Endodermal cell (in vitro differentiated cells): ENCODE data around the gene EPB41. TPM values are rescaled to one million over a fixed set of nuclear protein-coding genes. Genes with fewer than 3 reads are reported as not detected.

Experiments
- DNase-seq: peaks from one replicate; pipeline ENCODE4 v3.0.0-alpha.2; 2017
- H3K27ac ChIP-seq: 2 replicates; pipeline ENCODE4 v1.5.1; 2013; ENCODE audit warnings: mild to moderate bottlenecking, low read depth, low read length, moderate library complexity
- H3K27me3 ChIP-seq: 2 replicates; pipeline ENCODE4 v1.6.1; 2013; ENCODE audit warnings: mild to moderate bottlenecking, low read length, moderate library complexity; ENCODE audit not compliant: insufficient read depth, control insufficient read depth, poor library complexity, severe bottlenecking
- H3K36me3 ChIP-seq: 2 replicates; pipeline ENCODE4 v1.7.0; 2013; ENCODE audit warnings: mild to moderate bottlenecking, low read length, moderate library complexity; ENCODE audit not compliant: control insufficient read depth, insufficient read depth
- H3K4me1 ChIP-seq: one replicate; pipeline ENCODE4 v1.7.0; 2013; ENCODE audit warnings: low read length; ENCODE audit not compliant: control insufficient read depth, insufficient read depth
- H3K4me3 ChIP-seq: 2 replicates; pipeline ENCODE4 v1.5.1; 2013; ENCODE audit warnings: mild to moderate bottlenecking, low read length, moderate library complexity
- H3K9ac ChIP-seq: 2 replicates; pipeline ENCODE4 v1.6.1; 2013; ENCODE audit warnings: mild to moderate bottlenecking, low read length, moderate library complexity; ENCODE audit not compliant: poor library complexity, severe bottlenecking; ENCODE audit errors: extremely low read depth
- H3K9me3 ChIP-seq: 2 replicates; pipeline ENCODE4 v1.6.1; 2013; ENCODE audit warnings: mild to moderate bottlenecking, low read length, moderate library complexity; ENCODE audit not compliant: control insufficient read depth
- H3K27ac Mint-ChIP-seq: 2 replicates; pipeline ENCODE4 v1.8.0; 2020; ENCODE audit warnings: mixed read lengths
- H3K27me3 Mint-ChIP-seq: 2 replicates; pipeline ENCODE4 v1.8.0; 2021; ENCODE audit warnings: mild to moderate bottlenecking, mixed read lengths; ENCODE audit not compliant: insufficient read depth
- H3K36me3 Mint-ChIP-seq: 2 replicates; pipeline ENCODE4 v1.8.0; 2020; ENCODE audit warnings: low read depth, mixed read lengths
- H3K4me1 Mint-ChIP-seq: 2 replicates; pipeline ENCODE4 v1.8.0; 2020; ENCODE audit warnings: mixed read lengths
- H3K4me3 Mint-ChIP-seq: 2 replicates; pipeline ENCODE4 v1.8.0; 2020; ENCODE audit warnings: mild to moderate bottlenecking, moderate library complexity, mixed read lengths
- H3K9me3 Mint-ChIP-seq: 2 replicates; pipeline ENCODE4 v1.8.0; 2020; ENCODE audit warnings: mild to moderate bottlenecking, mixed read lengths
- CTCF ChIP-seq: fragments of 200-600 bp; sonication (generic); conservative IDR thresholded peaks from 2 replicates; pipeline ENCODE4 v1.5.0; 2021; ENCODE audit warnings: antibody characterized with exemption, mild to moderate bottlenecking
- WGBS, 2 experiments: methylation state at CpG; one replicate each; pipeline versions ENCODE4 v1.1.5 to v1.1.7; 2013; ENCODE audit warnings: missing lambda C conversion rate in 2 of 2, mixed read lengths in 1 of 2; ENCODE audit not compliant: insufficient coverage in 1 of 2, insufficient read length in 1 of 2; 5-methylcytosine and 5-hydroxymethylcytosine counted together
- total RNA-seq, 2 donors: library from RNA; stranded (reverse); fragmentation: NEBNext Ultra II Directional in 1 of 2; extraction: Animal tissue kit (Norgen Biotek cat#: 25700) in 1 of 2; gene quantifications; 2 replicates in 1 of 2; 3 replicates in 1 of 2; pipeline ENCODE4 v1.2.1, GENCODE V29; 2021

The EPB41 gene
- total RNA-seq, 2 donors from 2014 or later: 60.3 to 91.0 TPM

- H3K9me3 ChIP-seq: no peaks in the 10 kb centered on the region
- H3K4me3 Mint-ChIP-seq: no peak overlapping the region
- 87% methylated on average over 2 of the region's 2 CpGs; no CpG with 5 or more reads in 1 of the 2 experiments for WGBS, 2 experiments
- H3K36me3 ChIP-seq: no peaks in the 10 kb centered on the region
- TF ChIP-seq CTCF: no peak
- DNase-seq: no peak
- no peaks in the 10 kb centered on the region for H3K27me3 Mint-ChIP-seq
- no peak overlapping the region for H3K27ac Mint-ChIP-seq
- H3K27ac ChIP-seq: no peak overlapping the region
- peaks cover 3% of the 10 kb centered on the region for H3K4me1 ChIP-seq
- H3K36me3 Mint-ChIP-seq: no peaks in the 10 kb centered on the region
- no peak overlapping the region for H3K9ac ChIP-seq
- H3K4me1 Mint-ChIP-seq: peaks cover 2% of the 10 kb centered on the region
- H3K9me3 Mint-ChIP-seq: no peaks in the 10 kb centered on the region
- no peaks in the 10 kb centered on the region for H3K27me3 ChIP-seq
- H3K4me3 ChIP-seq: no peak overlapping the region
Observed at GRCh38 chr1:28894785-28895184, 19.6 kb upstream of the EPB41 start.

GRCh38 chr1:28895896-28896608, 18.3 kb upstream of the EPB41 start:
- TF ChIP-seq CTCF: no peak
- H3K27me3 ChIP-seq: no peaks in the 10 kb centered on the region
- H3K36me3 ChIP-seq: no peaks in the 10 kb centered on the region
- no peak for DNase-seq
- Mint-ChIP-seq H3K27me3 (no peaks in the 10 kb centered on the region), H3K4me1 (peaks cover 2% of the 10 kb centered on the region), H3K9me3 (no peaks in the 10 kb centered on the region), H3K4me3 (no peak overlapping the region), H3K27ac (no peak overlapping the region), H3K36me3 (no peaks in the 10 kb centered on the region)
- no peaks in the 10 kb centered on the region for H3K9me3 ChIP-seq
- no peak overlapping the region for H3K27ac ChIP-seq
- 84 to 100% methylated on average over 1 to 4 of the region's 4 CpGs for WGBS, 2 experiments
- no peak overlapping the region for H3K4me3 ChIP-seq
- no peak overlapping the region for H3K9ac ChIP-seq
- peaks cover 3% of the 10 kb centered on the region for H3K4me1 ChIP-seq

- TF ChIP-seq CTCF: no peak
- H3K9me3 Mint-ChIP-seq: no peaks in the 10 kb centered on the region
- H3K4me3 Mint-ChIP-seq: no peak overlapping the region
- no peaks in the 10 kb centered on the region for H3K27me3 Mint-ChIP-seq
- H3K9ac ChIP-seq: no peak overlapping the region
- H3K4me1 ChIP-seq: peaks cover 3% of the 10 kb centered on the region
- no peak overlapping the region for H3K27ac Mint-ChIP-seq
- no peaks in the 10 kb centered on the region for H3K27me3 ChIP-seq
- no peak overlapping the region for H3K27ac ChIP-seq
- no peaks in the 10 kb centered on the region for H3K36me3 ChIP-seq
- H3K4me3 ChIP-seq: no peak overlapping the region
- H3K4me1 Mint-ChIP-seq: peaks cover 2% of the 10 kb centered on the region
- no peaks in the 10 kb centered on the region for H3K36me3 Mint-ChIP-seq
- WGBS, 2 experiments: 86 to 100% methylated on average over 2 to 3 of the region's 3 CpGs
- no peak for DNase-seq
- no peaks in the 10 kb centered on the region for H3K9me3 ChIP-seq
Observed at GRCh38 chr1:28896609-28896986, 17.8 kb upstream of the EPB41 start.
